Astrocyte of the hippocampus (primary cell): ENCODE data around the gene GZF1.

Experiments
- DNase-seq: peaks from one replicate; pipeline ENCODE4 v3.0.0; 2011; ENCODE audit warnings: low read depth, low spot score

GZF1 gene

GRCh38 chr20:23369072-23369823, 7.3 kb downstream of the GZF1 start:
- no peak for DNase-seq

DNA sequence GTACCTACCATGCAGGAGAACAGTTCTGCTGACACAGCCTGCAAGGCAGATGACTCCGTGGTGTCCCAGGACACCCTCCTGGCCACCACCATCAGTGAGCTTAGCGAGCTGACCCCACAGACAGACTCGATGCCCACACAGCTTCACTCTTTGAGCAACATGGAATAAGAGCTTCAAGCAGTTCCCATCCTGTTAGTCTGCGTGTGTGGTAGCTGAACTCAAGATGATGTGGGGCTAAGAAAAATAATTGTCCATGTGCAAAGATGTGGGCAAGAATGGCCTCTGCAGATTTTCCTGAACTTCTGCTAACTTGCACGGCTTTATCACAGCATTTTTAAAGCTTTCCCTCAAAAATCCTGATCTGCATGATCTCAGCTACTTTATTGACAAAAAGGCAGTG, 8.3 kb downstream of the GZF1 start:
- DNase-seq = no peak

DNA sequence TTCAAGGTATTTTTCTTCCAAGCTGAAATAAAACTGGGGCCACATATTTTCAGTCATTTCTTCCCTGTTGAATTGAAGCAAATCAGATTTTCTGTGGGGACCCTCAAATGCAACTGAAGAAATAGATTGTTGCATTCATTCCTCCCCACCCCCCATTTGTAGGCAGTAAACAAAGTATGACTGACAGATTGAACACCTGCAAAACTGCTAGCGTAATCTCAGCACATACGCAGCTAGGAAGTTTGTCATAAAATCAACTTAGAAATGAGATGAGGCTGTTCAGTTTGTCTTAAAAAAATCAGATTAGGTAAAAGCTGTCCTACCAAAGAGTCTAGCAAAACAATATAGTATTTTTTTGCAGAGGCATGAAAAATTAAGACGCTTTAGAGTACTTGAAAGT, 8.9 kb downstream of the GZF1 start:
- DNase-seq = no peak

- DNase-seq = no peak
These were observed 9.5 kb downstream of the GZF1 start for GRCh38 chr20:23371496-23371895.

DNA sequence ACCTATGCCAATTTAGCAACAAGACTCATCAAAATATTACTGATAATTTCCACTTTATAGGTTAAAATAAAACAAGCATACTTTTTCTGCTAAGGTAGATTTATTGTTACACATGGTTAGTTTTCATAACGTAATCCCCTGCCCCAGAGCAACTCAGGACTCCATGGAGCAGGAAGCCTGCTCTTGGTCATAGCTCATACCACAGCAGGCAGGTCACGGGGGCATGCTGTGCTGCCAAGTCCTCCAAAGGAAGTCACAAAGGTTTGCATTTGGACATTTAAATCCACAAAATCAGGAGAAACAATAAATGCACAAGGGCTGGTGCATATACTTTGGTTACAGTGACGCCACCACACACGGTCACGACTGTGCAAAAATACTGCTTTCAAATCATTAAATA, 12.5 kb downstream of the GZF1 start:
- DNase-seq = no peak

DNA sequence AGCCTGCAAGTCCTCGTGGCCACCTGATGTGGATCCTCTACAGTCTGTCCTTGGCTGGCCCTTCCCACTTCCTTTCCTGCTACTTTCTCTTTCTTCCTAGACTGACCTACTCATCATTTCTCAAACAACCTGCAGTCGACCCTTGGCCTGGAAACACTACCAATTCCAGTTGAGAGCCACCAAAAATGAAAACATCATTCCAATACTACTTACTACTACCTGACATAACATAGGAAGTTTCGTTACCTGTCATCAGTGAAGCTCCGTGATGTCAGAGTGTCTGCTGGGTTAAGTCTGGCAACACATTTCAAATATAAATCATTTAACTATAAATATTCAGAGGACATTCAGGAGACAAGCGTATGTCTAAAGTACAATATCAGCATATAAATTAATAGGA, 13.8 kb downstream of the GZF1 start:
- no peak for DNase-seq

DNA sequence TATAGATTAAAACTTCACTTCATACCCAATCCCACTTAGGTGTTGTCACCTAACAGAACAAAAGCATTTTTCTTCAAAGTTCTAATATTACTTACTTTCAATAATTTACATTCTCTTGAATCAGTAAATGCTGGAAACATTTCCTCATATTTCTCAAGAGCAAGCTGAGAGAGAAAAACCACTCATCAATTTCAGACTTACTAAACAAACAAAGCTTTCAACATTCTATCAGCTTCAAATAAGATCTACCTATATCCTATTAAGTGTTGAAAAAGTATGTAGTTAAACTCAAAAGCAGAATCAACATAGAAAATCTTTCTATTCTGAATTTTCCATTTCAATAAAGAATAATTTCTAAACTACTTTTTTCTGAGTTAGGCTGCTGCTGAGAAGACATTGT, 17.8 kb downstream of the GZF1 start:
- DNase-seq = no peak

DNA sequence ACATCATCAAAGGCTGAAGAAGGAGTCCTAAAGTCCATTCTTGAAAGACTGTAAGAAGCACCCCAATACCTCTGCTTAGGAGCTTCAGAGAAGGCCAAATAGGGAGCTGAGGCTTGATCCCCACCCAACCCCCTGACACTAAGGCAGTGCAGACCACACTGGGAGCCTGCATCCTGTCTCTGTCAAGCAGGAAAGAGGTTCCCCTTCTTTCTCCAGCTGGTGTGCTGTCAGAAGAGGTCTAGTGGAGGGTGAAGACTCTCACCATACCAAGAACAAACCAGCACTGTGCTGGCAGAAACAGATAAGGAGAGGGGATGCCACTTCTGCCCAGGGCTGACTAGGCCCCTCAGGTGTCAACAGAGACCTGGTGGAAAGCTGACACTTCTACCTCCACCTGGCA, 19.9 kb downstream of the GZF1 start:
- DNase-seq = no peak

GRCh38 chr20:23386304-23387117, 24.5 kb downstream of the GZF1 start:
- no peak for DNase-seq

- no peak for DNase-seq
These were observed 25.1 kb downstream of the GZF1 start for GRCh38 chr20:23387118-23387443.

- DNase-seq = no peak
These were observed 28.3 kb downstream of the GZF1 start for GRCh38 chr20:23390091-23390774.

GRCh38 chr20:23391707-23392310, 29.8 kb downstream of the GZF1 start:
- DNase-seq = no peak

DNA sequence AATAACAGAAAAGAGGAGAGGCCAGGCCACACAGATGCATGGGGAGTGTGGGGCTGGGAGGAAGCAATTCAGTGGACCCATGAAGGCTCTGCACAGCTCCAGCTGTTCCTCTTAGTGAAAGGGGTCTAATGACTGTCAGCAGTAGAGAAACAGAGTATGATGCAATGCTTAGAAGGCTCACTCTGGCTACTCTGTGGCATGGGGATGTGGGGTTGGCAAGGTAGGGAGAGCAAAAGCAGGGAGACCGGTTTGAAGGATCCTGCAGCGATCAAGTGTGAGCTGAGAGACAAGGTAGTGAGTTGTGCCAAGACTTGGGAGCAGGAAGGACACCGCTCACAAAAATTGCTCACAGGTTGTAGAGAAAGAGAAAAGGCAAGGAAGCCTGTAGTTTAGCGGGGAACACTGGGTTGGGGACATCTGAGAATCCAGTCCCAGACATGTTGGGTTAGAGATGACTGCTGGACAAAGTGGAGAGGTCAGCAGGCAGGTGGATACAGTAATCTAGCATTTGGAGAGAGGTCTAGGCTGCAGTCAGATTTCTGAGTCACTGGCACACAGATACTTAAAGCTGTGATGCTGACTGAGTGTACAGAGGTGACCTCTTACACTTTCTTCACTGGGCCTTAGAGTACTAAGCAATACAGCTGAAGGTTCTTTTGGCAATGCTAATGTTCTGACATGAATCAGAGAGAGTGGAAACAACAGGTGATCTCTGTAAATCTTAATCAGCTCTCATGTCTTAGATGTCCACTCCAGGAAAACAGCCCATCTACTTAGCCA, 32.2 kb downstream of the GZF1 start:
- no peak for DNase-seq

GRCh38 chr20:23396950-23397627, 35.1 kb downstream of the GZF1 start:
- no peak for DNase-seq

GRCh38 chr20:23397961-23398360, 36.0 kb downstream of the GZF1 start:
- peak; percentile 28 for DNase-seq

- peak; percentile 68 for DNase-seq
These were observed 37.7 kb downstream of the GZF1 start for GRCh38 chr20:23399568-23400241.

DNA sequence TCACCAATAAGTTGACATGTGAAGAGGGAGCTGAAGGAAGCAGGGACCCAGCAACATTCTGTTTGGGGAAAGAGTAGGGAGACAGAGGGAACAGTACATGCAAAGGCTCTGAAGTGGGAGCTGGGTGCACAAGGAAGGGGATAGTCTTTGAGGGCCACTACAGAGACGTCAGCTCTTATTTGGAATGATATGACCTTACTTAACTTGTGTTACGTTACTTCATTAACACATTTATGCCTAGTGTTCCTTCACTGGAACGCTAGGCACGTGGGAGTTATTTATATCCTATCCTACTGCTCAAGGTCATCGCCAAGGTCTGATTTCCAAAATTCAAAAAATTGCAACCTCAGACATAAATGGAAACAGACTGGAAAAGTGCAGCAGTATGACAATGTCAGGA, 39.1 kb downstream of the GZF1 start:
- no peak for DNase-seq

DNA sequence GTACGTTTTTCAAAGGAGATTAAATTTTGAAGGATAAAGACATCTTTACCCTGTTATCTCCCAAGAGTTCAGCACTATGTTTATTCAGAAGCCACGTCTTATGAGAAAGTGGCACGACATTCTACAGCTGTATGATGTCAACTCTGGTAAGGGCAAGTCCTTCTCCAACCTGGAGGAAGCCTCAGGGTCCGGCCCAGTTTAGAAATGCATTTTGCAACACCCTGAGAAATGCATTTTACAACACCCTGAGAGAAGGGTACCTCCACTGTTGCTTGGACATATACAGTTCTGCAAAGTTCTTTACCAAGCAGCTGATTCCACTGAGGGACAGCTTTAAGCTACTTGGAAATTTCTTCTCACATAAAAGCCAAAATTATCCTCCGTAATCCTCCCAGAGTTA, 41.8 kb downstream of the GZF1 start:
- no peak for DNase-seq

DNA sequence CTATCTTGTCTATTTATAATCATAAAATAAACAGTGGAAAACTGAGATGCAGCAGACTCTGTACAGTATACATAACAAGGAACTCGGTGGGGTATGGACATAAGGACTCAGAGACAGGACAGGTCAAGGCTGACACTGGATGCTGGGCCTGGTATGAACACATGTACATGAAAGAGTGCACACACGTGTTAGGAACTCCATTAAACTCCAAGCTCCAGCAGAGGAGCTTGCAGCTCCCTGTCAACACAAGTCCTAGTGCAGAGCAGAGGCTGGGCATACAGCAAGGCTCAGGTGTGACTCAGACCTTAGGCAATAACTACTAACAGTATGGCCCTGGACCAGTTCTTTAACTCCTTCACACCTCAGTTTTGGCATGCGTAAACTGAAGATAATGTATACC, 42.2 kb downstream of the GZF1 start:
- no peak for DNase-seq

DNA sequence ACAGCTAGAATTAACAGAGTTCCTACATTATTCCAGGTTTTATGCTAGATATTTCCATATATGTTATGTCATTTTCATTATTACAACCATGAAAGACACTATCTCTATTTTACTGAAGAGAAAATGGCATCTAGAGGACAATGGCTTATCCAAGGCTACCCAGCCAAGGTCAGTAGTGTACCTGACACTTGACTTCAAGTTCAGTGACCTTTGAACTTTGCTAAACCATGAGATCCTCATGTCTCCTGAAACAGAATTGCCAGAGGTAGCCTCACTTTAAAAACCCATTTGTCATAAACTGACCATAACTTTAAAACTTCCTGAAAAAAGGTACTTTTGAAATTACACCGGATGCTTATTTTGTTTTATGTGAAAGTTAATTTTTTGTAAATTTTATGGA, 44.9 kb downstream of the GZF1 start:
- DNase-seq = no peak
